ENCODE results near the gene GLI2. TPM values are rescaled to one million over a fixed set of nuclear protein-coding genes. Genes with fewer than 3 reads are reported as not detected.

GLI2 gene
- not detected for total RNA-seq

GRCh38 chr2:120735746-120736170 lies at the start of gene GLI2:
TSS of gene GLI2 (plus strand) at chr2:120735868. CDS start at chr2:120797321, 61,453 bp downstream.
- Mint-ChIP-seq H3K36me3 (ENCODE audit: low read depth) (no peaks in the 10 kb centered on the region), H3K27ac (no peak within 1 kb of the TSS), H3K9me3 (no peaks in the 10 kb centered on the region), H3K27me3 (peaks cover 53% of the 10 kb centered on the region), H3K4me1 (no peaks in the 10 kb centered on the region), H3K4me3 (peak within 1 kb of the TSS; percentile 31)
- peak; percentile 18 for ATAC-seq (replicated peaks)

GRCh38 chr2:120685974-120686297 lies 49.7 kb upstream of the GLI2 start:
- peaks cover 3% of the 10 kb centered on the region for H3K9me3 Mint-ChIP-seq

GRCh38 chr2:120686511-120687168 lies 49.0 kb upstream of the GLI2 start:
- ATAC-seq (replicated peaks) = no peak
- H3K27me3 Mint-ChIP-seq = peaks cover 26% of the 10 kb centered on the region
- H3K9me3 Mint-ChIP-seq = peaks cover 3% of the 10 kb centered on the region
- H3K4me3 Mint-ChIP-seq = no peak overlapping the region
- H3K4me1 Mint-ChIP-seq = no peaks in the 10 kb centered on the region
- H3K27ac Mint-ChIP-seq = no peak overlapping the region
- H3K36me3 Mint-ChIP-seq (ENCODE audit: low read depth) = no peaks in the 10 kb centered on the region

More at GRCh38 chr2:120685974-120686297, 49.7 kb upstream of the GLI2 start:
- Mint-ChIP-seq H3K27me3 (peaks cover 26% of the 10 kb centered on the region), H3K4me3 (no peak overlapping the region), H3K36me3 (ENCODE audit: low read depth) (no peaks in the 10 kb centered on the region), H3K27ac (no peak overlapping the region), H3K4me1 (no peaks in the 10 kb centered on the region)
- ATAC-seq (replicated peaks) = no peak

- no peak overlapping the region for H3K4me3 Mint-ChIP-seq
- no peaks in the 10 kb centered on the region for H3K36me3 Mint-ChIP-seq (ENCODE audit: low read depth)
- no peak overlapping the region for H3K27ac Mint-ChIP-seq
- peaks cover 3% of the 10 kb centered on the region for H3K9me3 Mint-ChIP-seq
- no peaks in the 10 kb centered on the region for H3K4me1 Mint-ChIP-seq
- H3K27me3 Mint-ChIP-seq = peaks cover 26% of the 10 kb centered on the region
- no peak for ATAC-seq (replicated peaks)
These were observed 48.5 kb upstream of the GLI2 start for GRCh38 chr2:120687210-120687609.

GRCh38 chr2:120690521-120690920 lies 45.1 kb upstream of the GLI2 start:
- H3K36me3 Mint-ChIP-seq (ENCODE audit: low read depth) = no peaks in the 10 kb centered on the region
- peaks cover 32% of the 10 kb centered on the region for H3K27me3 Mint-ChIP-seq
- no peak overlapping the region for H3K4me3 Mint-ChIP-seq
- ATAC-seq (replicated peaks) = no peak
- peaks cover 3% of the 10 kb centered on the region for H3K4me1 Mint-ChIP-seq
- peaks cover 3% of the 10 kb centered on the region for H3K9me3 Mint-ChIP-seq
- H3K27ac Mint-ChIP-seq = no peak overlapping the region

- peaks cover 5% of the 10 kb centered on the region for H3K4me1 Mint-ChIP-seq
- no peak overlapping the region for H3K4me3 Mint-ChIP-seq
- peaks cover 3% of the 10 kb centered on the region for H3K9me3 Mint-ChIP-seq
- no peaks in the 10 kb centered on the region for H3K36me3 Mint-ChIP-seq (ENCODE audit: low read depth)
- no peak for ATAC-seq (replicated peaks)
- H3K27me3 Mint-ChIP-seq = peaks cover 35% of the 10 kb centered on the region
- no peak overlapping the region for H3K27ac Mint-ChIP-seq
These were observed 44.3 kb upstream of the GLI2 start for GRCh38 chr2:120691410-120691809.

- Mint-ChIP-seq H3K9me3 (no peaks in the 10 kb centered on the region), H3K27ac (no peak overlapping the region), H3K36me3 (ENCODE audit: low read depth) (no peaks in the 10 kb centered on the region), H3K4me3 (no peak overlapping the region), H3K4me1 (peaks cover 5% of the 10 kb centered on the region), H3K27me3 (peaks cover 43% of the 10 kb centered on the region)
- ATAC-seq (replicated peaks) = no peak
These were observed 43.0 kb upstream of the GLI2 start for GRCh38 chr2:120692691-120693090.

- ATAC-seq (replicated peaks) = no peak
- H3K27ac Mint-ChIP-seq = no peak overlapping the region
- peaks cover 44% of the 10 kb centered on the region for H3K27me3 Mint-ChIP-seq
- no peak overlapping the region for H3K4me3 Mint-ChIP-seq
- no peaks in the 10 kb centered on the region for H3K9me3 Mint-ChIP-seq
- H3K36me3 Mint-ChIP-seq (ENCODE audit: low read depth) = no peaks in the 10 kb centered on the region
- H3K4me1 Mint-ChIP-seq = peaks cover 5% of the 10 kb centered on the region
These were observed 42.5 kb upstream of the GLI2 start for GRCh38 chr2:120693121-120693520.

- Mint-ChIP-seq H3K4me1 (peaks cover 5% of the 10 kb centered on the region), H3K4me3 (no peak overlapping the region), H3K27ac (no peak overlapping the region), H3K9me3 (no peaks in the 10 kb centered on the region), H3K36me3 (ENCODE audit: low read depth) (no peaks in the 10 kb centered on the region), H3K27me3 (peaks cover 44% of the 10 kb centered on the region)
- ATAC-seq (replicated peaks) = no peak
These were observed 41.6 kb upstream of the GLI2 start for GRCh38 chr2:120694034-120694433.

- H3K9me3 Mint-ChIP-seq = no peaks in the 10 kb centered on the region
- no peak for ATAC-seq (replicated peaks)
- peaks cover 33% of the 10 kb centered on the region for H3K27me3 Mint-ChIP-seq
- H3K27ac Mint-ChIP-seq = no peak overlapping the region
- no peak overlapping the region for H3K4me3 Mint-ChIP-seq
- no peaks in the 10 kb centered on the region for H3K36me3 Mint-ChIP-seq (ENCODE audit: low read depth)
- peaks cover 5% of the 10 kb centered on the region for H3K4me1 Mint-ChIP-seq
These were observed 38.2 kb upstream of the GLI2 start for GRCh38 chr2:120697471-120697870.

- Mint-ChIP-seq H3K9me3 (no peaks in the 10 kb centered on the region), H3K27ac (no peak overlapping the region), H3K36me3 (ENCODE audit: low read depth) (no peaks in the 10 kb centered on the region), H3K4me3 (no peak overlapping the region), H3K27me3 (peaks cover 21% of the 10 kb centered on the region), H3K4me1 (peaks cover 5% of the 10 kb centered on the region)
- no peak for ATAC-seq (replicated peaks)
These were observed 36.4 kb upstream of the GLI2 start for GRCh38 chr2:120699292-120699691.

GRCh38 chr2:120700659-120701058 lies 35.0 kb upstream of the GLI2 start:
- no peaks in the 10 kb centered on the region for H3K36me3 Mint-ChIP-seq (ENCODE audit: low read depth)
- no peak overlapping the region for H3K27ac Mint-ChIP-seq
- no peak overlapping the region for H3K4me3 Mint-ChIP-seq
- no peak for ATAC-seq (replicated peaks)
- peaks cover under 1% of the 10 kb centered on the region for H3K4me1 Mint-ChIP-seq
- H3K9me3 Mint-ChIP-seq = no peaks in the 10 kb centered on the region
- H3K27me3 Mint-ChIP-seq = peaks cover 14% of the 10 kb centered on the region

GRCh38 chr2:120701096-120701495 lies 34.6 kb upstream of the GLI2 start:
- Mint-ChIP-seq H3K27me3 (peaks cover 12% of the 10 kb centered on the region), H3K4me3 (no peak overlapping the region), H3K4me1 (no peaks in the 10 kb centered on the region), H3K9me3 (no peaks in the 10 kb centered on the region), H3K27ac (no peak overlapping the region), H3K36me3 (ENCODE audit: low read depth) (no peaks in the 10 kb centered on the region)
- ATAC-seq (replicated peaks) = no peak

- H3K4me3 Mint-ChIP-seq = no peak overlapping the region
- no peaks in the 10 kb centered on the region for H3K9me3 Mint-ChIP-seq
- H3K27me3 Mint-ChIP-seq = peaks cover 12% of the 10 kb centered on the region
- ATAC-seq (replicated peaks) = no peak
- no peak overlapping the region for H3K27ac Mint-ChIP-seq
- H3K4me1 Mint-ChIP-seq = no peaks in the 10 kb centered on the region
- H3K36me3 Mint-ChIP-seq (ENCODE audit: low read depth) = no peaks in the 10 kb centered on the region
These were observed 34.2 kb upstream of the GLI2 start for GRCh38 chr2:120701499-120701898.

GRCh38 chr2:120702061-120702460 lies 33.6 kb upstream of the GLI2 start:
- Mint-ChIP-seq H3K36me3 (ENCODE audit: low read depth) (no peaks in the 10 kb centered on the region), H3K4me3 (no peak overlapping the region), H3K9me3 (no peaks in the 10 kb centered on the region), H3K4me1 (no peaks in the 10 kb centered on the region), H3K27ac (no peak overlapping the region), H3K27me3 (peaks cover 11% of the 10 kb centered on the region)
- ATAC-seq (replicated peaks) = no peak

- Mint-ChIP-seq H3K36me3 (ENCODE audit: low read depth) (no peaks in the 10 kb centered on the region), H3K27me3 (peaks cover 12% of the 10 kb centered on the region), H3K9me3 (no peaks in the 10 kb centered on the region), H3K4me3 (no peak overlapping the region), H3K4me1 (no peaks in the 10 kb centered on the region), H3K27ac (no peak overlapping the region)
- ATAC-seq (replicated peaks) = no peak
These were observed 32.9 kb upstream of the GLI2 start for GRCh38 chr2:120702801-120703200.
